Neural cell (in vitro differentiated cells): Measurements from ENCODE around the gene ITGA1.

Experiments used
- CTCF ChIP-seq: fragments of 450-650 bp; IDR thresholded peaks from 2 replicates; pipeline ENCODE4 v1.5.1; 2014; ENCODE audit warnings: antibody characterized with exemption, mild to moderate bottlenecking, moderate library complexity; ENCODE audit not compliant: poor library complexity, severe bottlenecking
- EP300 ChIP-seq: fragments of 450-650 bp; conservative IDR thresholded peaks from 2 replicates; pipeline ENCODE4 v1.6.1; 2014; ENCODE audit warnings: antibody characterized with exemption, mild to moderate bottlenecking, moderate library complexity; ENCODE audit not compliant: poor library complexity, severe bottlenecking
- EZH2 ChIP-seq: fragments of 200-600, 300-800 bp; shearing (Covaris generic), sonication (generic); IDR thresholded peaks from 2 replicates; pipeline ENCODE4 v1.6.1; 2014; ENCODE audit warnings: antibody characterized with exemption, low read length, borderline replicate concordance, mild to moderate bottlenecking; ENCODE audit not compliant: insufficient read depth, poor library complexity, severe bottlenecking
- POLR2AphosphoS5 ChIP-seq: IDR thresholded peaks from 2 replicates; pipeline ENCODE4 v1.6.1; 2012
- RAD21 ChIP-seq: fragments of 450-650 bp; conservative IDR thresholded peaks from 2 replicates; pipeline ENCODE4 v1.6.1; 2014; ENCODE audit warnings: antibody characterized with exemption, mild to moderate bottlenecking, moderate library complexity
- REST ChIP-seq: IDR thresholded peaks from 2 replicates; pipeline ENCODE4 v1.6.1; 2012; ENCODE audit warnings: borderline replicate concordance
- TAF1 ChIP-seq: IDR thresholded peaks from 2 replicates; pipeline ENCODE4 v1.6.1; 2012; ENCODE audit warnings: low read depth

GRCh38 chr5:52821901-52822300 lies 34.2 kb downstream of the ITGA1 start:
- TF ChIP-seq EZH2, result no peak
- no peak for TF ChIP-seq CTCF
- no peak for TF ChIP-seq POLR2AphosphoS5
- TF ChIP-seq TAF1, result no peak
- TF ChIP-seq REST, result no peak
- TF ChIP-seq RAD21, result no peak
- no peak for TF ChIP-seq EP300
